Suprapubic skin (tissue), 4 donors: ENCODE measurements around the gene SLC15A1.

ENCODE experiments used
- CTCF ChIP-seq, 2 donors: fragments of 200-600 bp in 1 of 2; fragments of 450-650 bp in 1 of 2; sonication (generic) in 1 of 2; IDR thresholded peaks; one replicate each; pipeline ENCODE4 v1.5.1; 2016 to 2019; ENCODE audit warnings: antibody characterized with exemption in 2 of 2, mild to moderate bottlenecking in 1 of 2, moderate library complexity in 1 of 2
- EP300 ChIP-seq: sonication (generic); formaldehyde crosslinking; IDR thresholded peaks from one replicate; pipeline ENCODE4 v1.6.1; 2017; ENCODE audit warnings: antibody characterized with exemption
- POLR2A ChIP-seq, 2 donors: fragments of 450-650 bp; IDR thresholded peaks; one replicate each; pipeline ENCODE4 v1.6.1; 2017; ENCODE audit warnings: antibody characterized with exemption in 2 of 2, mild to moderate bottlenecking in 2 of 2, moderate library complexity in 2 of 2
- POLR2AphosphoS5 ChIP-seq, 3 donors: sonication (generic); formaldehyde crosslinking; IDR thresholded peaks; one replicate each; pipeline ENCODE4 v1.6.1; 2017; ENCODE audit warnings: antibody characterized with exemption in 3 of 3

GRCh38 chr13:98664924-98665637 is 87.4 kb downstream of the SLC15A1 start:
- TF ChIP-seq POLR2AphosphoS5 (IDR thresholded peaks at IDR 0.05) (no peak), CTCF (IDR thresholded peaks at IDR 0.05) (no peak), POLR2A (IDR thresholded peaks at IDR 0.05) (no peak), EP300 (no peak)
